Fibroblast of villous mesenchyme (primary cell): ENCODE measurements around the gene EPB41L2. TPM values are rescaled to one million over a fixed set of nuclear protein-coding genes. Genes with fewer than 3 reads are reported as not detected.

ENCODE experiments used
- DNase-seq: peaks from one replicate; pipeline ENCODE4 v3.0.0-alpha.2; 2010; ENCODE audit warnings: low read depth
- H3K4me3 ChIP-seq: 2 replicates; pipeline ENCODE4 v1.5.1; 2011; ENCODE audit warnings: low read depth, mild to moderate bottlenecking, low read length
- total RNA-seq: library from RNA; depleted of rRNA; stranded (reverse); fragments of >200 nt; gene quantifications from 2 replicates; pipeline ENCODE4 v1.2.3, GENCODE V29; 2012
- TF ChIP-seq, protein P1 (sequence below): IDR thresholded peaks from 2 replicates; pipeline ENCODE4 v1.5.1; 2012; ENCODE audit warnings: low read depth, mild to moderate bottlenecking, low read length; ENCODE audit not compliant: insufficient read depth

The EPB41L2 gene
- total RNA-seq, 1 donor: 40.2 TPM

- TF ChIP-seq, protein P1, sequence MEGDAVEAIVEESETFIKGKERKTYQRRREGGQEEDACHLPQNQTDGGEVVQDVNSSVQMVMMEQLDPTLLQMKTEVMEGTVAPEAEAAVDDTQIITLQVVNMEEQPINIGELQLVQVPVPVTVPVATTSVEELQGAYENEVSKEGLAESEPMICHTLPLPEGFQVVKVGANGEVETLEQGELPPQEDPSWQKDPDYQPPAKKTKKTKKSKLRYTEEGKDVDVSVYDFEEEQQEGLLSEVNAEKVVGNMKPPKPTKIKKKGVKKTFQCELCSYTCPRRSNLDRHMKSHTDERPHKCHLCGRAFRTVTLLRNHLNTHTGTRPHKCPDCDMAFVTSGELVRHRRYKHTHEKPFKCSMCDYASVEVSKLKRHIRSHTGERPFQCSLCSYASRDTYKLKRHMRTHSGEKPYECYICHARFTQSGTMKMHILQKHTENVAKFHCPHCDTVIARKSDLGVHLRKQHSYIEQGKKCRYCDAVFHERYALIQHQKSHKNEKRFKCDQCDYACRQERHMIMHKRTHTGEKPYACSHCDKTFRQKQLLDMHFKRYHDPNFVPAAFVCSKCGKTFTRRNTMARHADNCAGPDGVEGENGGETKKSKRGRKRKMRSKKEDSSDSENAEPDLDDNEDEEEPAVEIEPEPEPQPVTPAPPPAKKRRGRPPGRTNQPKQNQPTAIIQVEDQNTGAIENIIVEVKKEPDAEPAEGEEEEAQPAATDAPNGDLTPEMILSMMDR: no peak
- peak; percentile 38 for DNase-seq
- H3K4me3 ChIP-seq: no peak overlapping the region
Observed at GRCh38 chr6:130933712-130934200, 129.3 kb downstream of the EPB41L2 start.

DNA sequence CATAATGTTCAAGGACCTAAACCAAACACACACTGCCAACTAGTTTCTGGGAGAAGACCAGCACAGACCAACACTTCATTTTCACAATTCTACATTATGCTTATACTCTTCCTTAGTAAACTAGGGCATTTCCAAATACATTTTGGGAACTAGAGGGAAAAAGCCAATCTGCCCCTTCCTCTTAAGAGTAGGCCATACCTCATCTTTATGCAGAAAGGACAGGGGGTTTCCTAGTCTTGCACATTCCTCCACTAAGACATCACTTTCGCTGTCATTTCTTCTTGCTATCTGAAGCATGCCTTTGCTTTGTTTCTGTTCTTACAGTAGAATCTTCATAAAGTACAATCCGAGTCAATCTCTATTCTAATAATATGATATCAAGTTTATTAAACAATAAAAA is 130.1 kb downstream of the EPB41L2 start:
- TF ChIP-seq, protein P1: no peak
- H3K4me3 ChIP-seq: no peak overlapping the region
- DNase-seq: no peak

GRCh38 chr6:130932438-130932837 is 130.6 kb downstream of the EPB41L2 start:
- DNase-seq: no peak
- TF ChIP-seq, protein P1: no peak
- no peak overlapping the region for H3K4me3 ChIP-seq

DNA sequence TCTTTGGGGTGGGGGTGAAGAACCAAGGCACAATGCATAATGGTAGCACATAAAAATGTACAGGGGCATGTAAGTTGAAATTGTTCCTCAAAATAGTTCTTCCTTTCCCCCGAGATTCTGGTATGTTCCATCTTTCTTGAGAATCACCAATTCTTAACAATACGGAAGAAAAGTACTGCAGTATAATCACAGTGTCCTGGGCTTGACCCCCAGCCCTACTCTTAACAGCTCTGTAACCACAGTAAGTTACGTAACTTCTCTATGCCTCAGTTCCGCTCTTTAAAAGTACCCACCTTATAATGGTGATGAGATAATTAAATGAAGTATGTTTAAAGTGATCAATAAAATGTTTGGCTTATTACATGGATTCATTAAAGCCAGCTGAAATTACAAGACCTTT is 131.4 kb downstream of the EPB41L2 start:
- H3K4me3 ChIP-seq: no peak overlapping the region
- TF ChIP-seq, protein P1: no peak

GRCh38 chr6:130929036-130929678 is 133.9 kb downstream of the EPB41L2 start:
- H3K4me3 ChIP-seq: no peak overlapping the region
- peak; percentile 55 for DNase-seq
- TF ChIP-seq, protein P1: no peak

More for the DNA sequence above, 131.4 kb downstream of the EPB41L2 start:
- DNase-seq: no peak

DNA sequence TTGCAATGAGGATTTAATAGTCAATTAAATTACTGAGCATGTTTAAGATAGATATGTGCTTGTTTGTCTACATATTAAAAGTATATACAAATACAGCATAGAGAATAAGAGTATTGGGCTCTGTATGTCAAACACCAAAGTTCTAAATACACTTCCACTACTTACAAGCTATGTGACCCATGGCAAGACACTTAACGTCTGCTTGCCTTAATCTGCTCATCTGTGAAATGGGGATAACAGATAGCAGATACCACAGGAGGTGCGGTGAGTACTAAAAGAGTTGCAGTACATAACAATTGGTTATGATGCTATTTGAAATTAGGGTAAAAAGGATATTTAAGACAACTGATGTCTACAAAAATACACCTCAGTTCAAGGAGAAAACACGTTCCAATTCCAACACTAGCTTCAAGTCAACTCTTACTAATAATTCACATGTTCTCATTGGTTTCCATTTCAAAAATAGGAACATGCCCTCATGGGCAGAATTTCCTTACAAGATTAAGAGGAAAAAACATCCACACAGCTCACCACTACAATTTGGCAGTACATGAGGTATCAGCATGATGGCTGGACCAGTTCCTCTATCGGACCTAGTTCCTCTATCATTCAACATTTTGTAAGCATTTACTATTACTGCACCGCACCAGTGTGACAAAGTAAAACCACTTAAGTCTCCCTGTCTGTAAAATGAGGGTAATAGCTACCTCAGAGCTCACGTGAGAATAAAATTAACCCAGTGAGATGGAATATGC is 134.7 kb downstream of the EPB41L2 start:
- DNase-seq: no peak
- no peak overlapping the region for H3K4me3 ChIP-seq
- TF ChIP-seq, protein P1: no peak
